PC-3 (cell line): ENCODE results near the gene SSBP2. TPM values are rescaled to one million over a fixed set of nuclear protein-coding genes. Genes with fewer than 3 reads are reported as not detected.

Experiments
- ATAC-seq: fragments of 200-7000 bp; cut with Tn5 transposase; 2 replicates; pipeline ENCODE4 v1.9.1; 2020; ENCODE audit warnings: mild to moderate bottlenecking, moderate library complexity
- BruUV-seq: library from RNA; stranded (reverse); fragments of 400-500 nt; replicated peaks from 2 replicates; lab custom pipeline; 2021; lab: Mats Ljungman, UMichigan
- CTCF ChIA-PET: fragments of 300-600 bp; sonication (Branson Sonifier 250); formaldehyde crosslinking; loops from one replicate; lab custom pipeline; 2022; ENCODE audit warnings: antibody characterized with exemption; lab: Charles Lee
- POLR2A ChIA-PET: fragments of 300-600 bp; sonication (Branson Sonifier 250); formaldehyde crosslinking; loops from one replicate; lab custom pipeline; 2022; ENCODE audit warnings: antibody characterized with exemption; ENCODE audit not compliant: unreplicated experiment; lab: Charles Lee
- DNase-seq: peaks from one replicate; pipeline ENCODE4 v3.0.0-alpha.2; 2015
- H2AFZ ChIP-seq: fragments of 300-600 bp; sonication (generic); 2 replicates; pipeline ENCODE4 v1.6.0; 2016; ENCODE audit warnings: antibody characterized with exemption, low read length
- H3F3A ChIP-seq: fragments of 300-600 bp; sonication (generic); one replicate; pipeline ENCODE4 v1.6.0; 2017; ENCODE audit warnings: antibody characterized with exemption, low read length, control low read depth, mild to moderate bottlenecking; ENCODE audit not compliant: unreplicated experiment
- H3K27ac ChIP-seq: fragments of 300-600 bp; sonication (generic); 2 replicates; pipeline ENCODE4 v1.5.1; 2016; ENCODE audit warnings: mild to moderate bottlenecking, low read length
- H3K27me3 ChIP-seq: fragments of 300-600 bp; sonication (generic); 2 replicates; pipeline ENCODE4 v1.6.1; 2016; ENCODE audit warnings: low read length, mixed read lengths
- H3K36me3 ChIP-seq: fragments of 300-600 bp; sonication (generic); 2 replicates; pipeline ENCODE4 v1.6.1; 2016; ENCODE audit warnings: low read depth, mixed run types, low read length, mixed read lengths
- H3K4me1 ChIP-seq: fragments of 300-600 bp; sonication (generic); 2 replicates; pipeline ENCODE4 v1.5.1; 2016; ENCODE audit warnings: low read length; ENCODE audit not compliant: insufficient read depth
- H3K4me2 ChIP-seq: fragments of 300-600 bp; sonication (generic); 2 replicates; pipeline ENCODE4 v1.6.0; 2016; ENCODE audit warnings: low read length
- H3K4me3 ChIP-seq: fragments of 300-600 bp; sonication (generic); 2 replicates; pipeline ENCODE4 v1.5.1; 2016; ENCODE audit warnings: mild to moderate bottlenecking, low read length, mixed read lengths
- H3K79me2 ChIP-seq: fragments of 300-600 bp; sonication (generic); 2 replicates; pipeline ENCODE4 v1.6.1; 2017; ENCODE audit warnings: low read length, mixed read lengths
- H3K9ac ChIP-seq: fragments of 300-600 bp; sonication (generic); 2 replicates; pipeline ENCODE4 v1.6.0; 2016; ENCODE audit warnings: mild to moderate bottlenecking, low read length
- H3K9me2 ChIP-seq: fragments of 300-600 bp; sonication (generic); replicated peaks from 2 replicates; pipeline ENCODE4 v1.6.1; 2016; ENCODE audit warnings: mixed run types, low read length, mixed read lengths
- H3K9me3 ChIP-seq: fragments of 300-600 bp; sonication (generic); 2 replicates; pipeline ENCODE4 v1.6.1; 2016; ENCODE audit warnings: low read length, mixed read lengths
- H4K20me1 ChIP-seq: fragments of 300-600 bp; sonication (generic); 2 replicates; pipeline ENCODE4 v1.6.1; 2016; ENCODE audit warnings: low read length, mixed read lengths
- CTCF ChIP-seq: fragments of 300-600 bp; sonication (generic); conservative IDR thresholded peaks from 2 replicates; pipeline ENCODE4 v1.5.1; 2017; ENCODE audit warnings: antibody characterized with exemption, low read depth, mild to moderate bottlenecking, low read length
- EZH2 ChIP-seq: fragments of 300-600 bp; sonication (generic); IDR thresholded peaks from one replicate; pipeline ENCODE4 v1.6.1; 2017; ENCODE audit warnings: antibody characterized with exemption, mild to moderate bottlenecking, low read length; ENCODE audit not compliant: unreplicated experiment
- EZH2phosphoT487 ChIP-seq: fragments of 300-600 bp; sonication (generic); IDR thresholded peaks from 2 replicates; pipeline ENCODE4 v1.6.1; 2018; ENCODE audit warnings: mild to moderate bottlenecking, antibody characterized with exemption, low read length, borderline replicate concordance
- intact Hi-C: fragments of 100-400 bp; cut with micrococcal nuclease; formaldehyde crosslinking; loops from 2 replicates; pipeline ENCODE4 v1.9.0; 2023
- total RNA-seq: library from RNA; depleted of rRNA; stranded (reverse); fragments of >200 nt; gene quantifications from 2 replicates; pipeline ENCODE4 v1.2.3, GENCODE V29; 2014

Gene SSBP2
- total RNA-seq, 1 experiment from 2014 or later: 5.8 TPM

GRCh38 chr5:81420039-81420667, 330.7 kb downstream of the SSBP2 start:
- ChIA-PET CTCF (no interaction called here), POLR2A (no interaction called here)
- Histone ChIP-seq H3K4me3 (peak overlapping the region; percentile 21; the same call in 1 of the 2 replicates), H3K4me1 (peaks cover 65% of the 10 kb centered on the region), H3K9me3 (no peaks in the 10 kb centered on the region), H2AFZ (peak overlapping the region; percentile 11; the same call in 1 of the 2 replicates), H3K4me2 (peak overlapping the region; percentile 75), H3K9ac (peak overlapping the region; percentile 85), H3K27ac (peak overlapping the region; percentile 99), H3F3A (peaks cover 4% of the 10 kb centered on the region), H3K27me3 (no peaks in the 10 kb centered on the region), H3K36me3 (no peaks in the 10 kb centered on the region), H3K79me2 (no peaks in the 10 kb centered on the region), H3K9me2 (no peaks in the 10 kb centered on the region), H4K20me1 (no peaks in the 10 kb centered on the region)
- no TSS peak for BruUV-seq
- DNase-seq (peak; percentile 89), ATAC-seq (peak; percentile 81)
- TF ChIP-seq EZH2phosphoT487: no peak
- TF ChIP-seq EZH2: no peak
- no peak for TF ChIP-seq CTCF
- intact Hi-C loops: loop anchor here (1.0 to 10.0 kb wide), 2 partner anchors 117 to 555 kb away; partner anchors contain the start of gene ATG10

GRCh38 chr5:81418606-81419005, 332.3 kb downstream of the SSBP2 start:
- no peak overlapping the region for H3K4me2 ChIP-seq
- peaks cover 4% of the 10 kb centered on the region for H3F3A ChIP-seq
- peak overlapping the region; percentile 99 for H3K27ac ChIP-seq
- H2AFZ ChIP-seq: no peak overlapping the region
- intact Hi-C loops: no loop called here
- H3K4me1 ChIP-seq: peaks cover 55% of the 10 kb centered on the region
- no peaks in the 10 kb centered on the region for H3K79me2 ChIP-seq
- ChIA-PET CTCF (no interaction called here), POLR2A (no interaction called here)
- H3K9me3 ChIP-seq: no peaks in the 10 kb centered on the region
- TF ChIP-seq EZH2phosphoT487: no peak
- no peak for TF ChIP-seq CTCF
- TF ChIP-seq EZH2: no peak
- DNase-seq (peak; percentile 17), ATAC-seq (no peak)
- no peaks in the 10 kb centered on the region for H3K36me3 ChIP-seq
- H4K20me1 ChIP-seq: no peaks in the 10 kb centered on the region
- no TSS peak for BruUV-seq
- no peaks in the 10 kb centered on the region for H3K9me2 ChIP-seq
- no peaks in the 10 kb centered on the region for H3K27me3 ChIP-seq
- H3K4me3 ChIP-seq: no peak overlapping the region
- peak overlapping the region; percentile 85; the same call in 1 of the 2 replicates for H3K9ac ChIP-seq

- POLR2A ChIA-PET: no interaction called here
- intact Hi-C loops: no loop called here
- Histone ChIP-seq H4K20me1 (no peaks in the 10 kb centered on the region), H3K4me2 (no peak overlapping the region), H3K9me3 (no peaks in the 10 kb centered on the region), H3K9ac (no peak overlapping the region), H3K27ac (no peak overlapping the region), H3K79me2 (no peaks in the 10 kb centered on the region), H3F3A (peaks cover 4% of the 10 kb centered on the region), H3K9me2 (no peaks in the 10 kb centered on the region), H3K27me3 (no peaks in the 10 kb centered on the region), H3K4me3 (no peak overlapping the region), H2AFZ (no peak overlapping the region), H3K36me3 (no peaks in the 10 kb centered on the region), H3K4me1 (peaks cover 42% of the 10 kb centered on the region)
- ATAC-seq (no peak), DNase-seq (no peak)
- CTCF ChIA-PET: no interaction called here
- TF ChIP-seq EZH2: no peak
- no peak for TF ChIP-seq CTCF
- no peak for TF ChIP-seq EZH2phosphoT487
- BruUV-seq: no TSS peak
Measured at GRCh38 chr5:81417052-81417451, 333.8 kb downstream of the SSBP2 start.
